Stimulated activated CD4-positive, alpha-beta T cell treated with anti-CD3 and anti-CD28 coated beads, TNF-alpha, amount 100 ng/mL, for 24 hours (primary cell): ENCODE measurements around the gene POLR3GL.
A peak's percentile ranks its signal among the peaks of the same experiment; 100 is the strongest.

Experiments used
- DNase-seq, 3 experiments: peaks; one replicate each; pipeline ENCODE4 v3.0.0-alpha.2; 2020; ENCODE audit warnings: low read depth in 3 of 3

The POLR3GL gene

GRCh38 chr1:145992502-145992936, 28.0 kb downstream of the POLR3GL start:
- DNase-seq = no peak

DNA sequence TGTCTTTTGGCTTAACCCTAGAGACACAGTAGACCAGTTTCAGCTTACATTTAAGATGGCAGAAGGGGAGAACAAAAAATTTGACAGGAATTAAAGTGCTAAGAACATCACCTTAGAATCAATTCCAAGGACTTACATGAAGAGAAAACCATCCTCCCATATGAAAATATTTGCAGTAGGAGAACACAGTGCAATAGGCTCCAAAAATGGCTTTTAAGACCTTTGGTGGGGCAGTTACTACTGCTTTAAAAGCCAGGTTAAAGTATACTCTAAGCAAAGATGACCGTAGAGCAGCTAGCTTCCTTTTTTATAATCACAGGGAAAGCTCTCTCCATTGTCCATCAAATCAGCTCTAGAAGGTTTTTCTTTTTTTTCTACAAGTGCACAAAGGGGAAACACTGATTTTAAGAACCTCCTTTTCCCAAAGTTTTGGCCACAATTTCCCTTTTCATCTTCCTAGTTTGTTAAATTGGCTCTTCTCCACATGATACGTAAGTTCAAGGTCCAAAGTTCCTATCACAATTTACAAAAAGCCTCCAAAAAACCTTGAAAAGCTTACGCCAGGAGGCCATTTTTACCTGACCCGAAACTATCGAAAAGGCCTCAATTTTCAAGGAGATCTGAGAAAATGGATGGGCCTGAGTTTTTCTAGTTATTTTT, 28.6 kb downstream of the POLR3GL start:
- no peak for DNase-seq

GRCh38 chr1:145993618-145994390, 29.3 kb downstream of the POLR3GL start:
- no peak for DNase-seq

GRCh38 chr1:145994391-145995120, 30.1 kb downstream of the POLR3GL start:
- DNase-seq = peak in 2 of 3 experiments; percentile 27 to 45

- no peak for DNase-seq
Measured at GRCh38 chr1:145995148-145995881, 30.8 kb downstream of the POLR3GL start.

DNA sequence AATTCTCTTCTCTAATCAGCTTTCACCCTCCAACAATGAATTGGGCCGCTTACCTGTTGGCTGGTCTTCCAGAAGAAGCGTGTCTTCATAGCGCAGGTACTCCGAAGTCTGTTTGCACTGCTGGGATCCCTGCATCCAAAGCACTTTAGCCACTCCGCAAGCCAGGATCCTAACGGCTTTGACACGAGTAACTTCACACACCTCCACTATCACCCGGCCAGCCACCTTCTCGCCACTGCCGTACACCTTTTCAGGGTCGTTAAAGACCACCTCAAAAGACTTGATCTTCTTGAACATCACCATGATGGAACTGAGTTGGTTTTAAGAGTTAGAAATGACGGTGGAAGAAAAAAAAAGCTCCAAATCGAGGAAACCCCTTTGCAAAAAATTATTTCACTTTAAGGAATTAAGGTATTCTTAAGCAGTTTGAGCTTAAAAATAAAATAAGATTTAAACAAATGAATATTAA, 31.5 kb downstream of the POLR3GL start:
- DNase-seq = no peak

GRCh38 chr1:145996433-145997015, 32.0 kb downstream of the POLR3GL start, which contains the start of gene TXNIP:
Gene TXNIP (minus strand): TSS chr1:145996579. CDS start chr1:145996266, 313 bp downstream.
- DNase-seq = peak; percentile 89 to 92 (median 90)

GRCh38 chr1:145997016-145997717, 32.7 kb downstream of the POLR3GL start:
- peak; percentile 22 to 41 (median 35) for DNase-seq

GRCh38 chr1:145997718-145998023, 33.2 kb downstream of the POLR3GL start:
- DNase-seq = no peak

DNA sequence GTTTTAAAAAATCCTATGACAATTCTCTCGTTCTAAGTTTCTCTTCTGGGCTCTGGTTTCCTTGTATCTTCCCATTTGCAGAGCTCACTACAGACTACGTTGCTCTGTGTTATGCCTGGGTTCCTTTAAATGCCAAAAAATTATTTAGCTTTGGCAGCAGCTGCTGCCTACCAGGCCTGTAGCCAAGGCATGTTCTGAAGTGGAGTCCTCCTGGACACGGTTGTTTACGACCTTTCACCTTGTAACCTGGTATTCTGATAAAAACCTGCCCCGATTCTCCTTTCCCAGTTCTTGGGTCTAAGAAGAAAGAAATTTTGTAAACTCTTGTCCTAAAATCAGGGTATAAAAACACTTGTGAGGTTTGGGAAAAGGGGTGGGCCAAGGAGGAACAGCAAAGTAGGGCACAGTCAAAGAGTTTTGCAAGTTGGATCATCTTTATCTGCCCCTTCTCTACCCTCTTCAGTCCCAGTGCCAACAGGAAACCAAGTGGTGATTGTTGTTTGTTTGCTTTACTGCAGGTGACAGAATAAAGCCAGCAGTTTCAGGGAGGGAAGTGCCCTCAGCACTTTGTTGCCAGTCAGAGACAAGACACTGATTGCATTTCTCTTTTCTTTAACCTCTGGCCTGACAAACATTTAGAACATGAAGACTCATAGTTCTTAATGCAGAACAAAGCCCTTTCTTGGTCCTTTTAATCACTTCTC, 35.0 kb downstream of the POLR3GL start:
- DNase-seq = no peak

DNA sequence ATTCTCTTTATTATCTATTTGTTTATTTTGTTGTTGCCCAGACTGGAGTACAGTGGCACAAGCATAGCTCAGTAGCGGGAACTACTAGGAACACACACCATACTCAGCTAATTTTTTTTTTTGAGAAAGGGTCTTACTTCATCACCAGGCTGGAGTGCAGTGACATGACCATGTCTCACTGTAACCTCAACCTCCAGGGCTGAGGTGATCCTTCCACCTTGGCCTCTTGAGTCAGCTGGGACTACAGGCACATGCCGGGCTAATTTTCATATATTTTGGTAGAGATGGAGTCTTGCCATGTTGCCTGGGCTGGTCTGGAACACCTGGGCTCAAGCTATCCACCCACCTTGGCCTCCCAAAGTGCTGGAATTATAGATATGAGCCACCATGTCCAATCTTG, 37.2 kb downstream of the POLR3GL start:
- no peak for DNase-seq

- no peak for DNase-seq
Measured at GRCh38 chr1:146007489-146008133, 43.1 kb downstream of the POLR3GL start.

DNA sequence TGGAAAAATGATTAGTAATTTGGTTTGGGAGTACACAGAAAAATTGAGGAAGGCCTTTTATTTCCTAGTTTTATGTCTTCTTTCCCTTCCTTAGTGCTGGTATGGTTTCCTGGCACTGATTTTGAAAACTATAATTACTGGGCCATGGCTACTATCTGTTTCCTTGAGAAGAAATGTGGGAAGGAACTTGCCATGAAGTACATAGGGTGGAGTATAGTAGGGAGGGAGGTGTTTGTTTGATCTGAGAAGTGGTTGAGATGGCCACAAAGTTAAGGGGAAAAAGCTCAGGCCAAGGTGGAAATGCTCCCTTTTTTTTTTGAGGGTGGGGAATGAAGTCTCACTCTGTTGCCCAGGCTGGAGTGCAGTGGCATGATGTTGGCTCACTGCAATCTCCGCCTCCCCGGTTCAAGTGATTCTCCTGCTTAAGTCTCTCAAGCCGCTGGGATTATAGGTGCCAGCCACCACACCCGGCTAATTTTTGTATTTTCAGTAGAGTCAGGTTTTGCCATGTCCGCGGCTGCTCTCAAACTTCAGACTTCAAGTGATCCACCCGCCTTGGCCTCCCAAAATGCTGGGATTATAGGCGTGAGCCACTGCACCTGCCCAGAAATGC, 45.7 kb downstream of the POLR3GL start:
- no peak for DNase-seq

- DNase-seq = peak in 1 of 3 experiments; percentile 62
Measured at GRCh38 chr1:146012703-146013558, 48.4 kb downstream of the POLR3GL start.

DNA sequence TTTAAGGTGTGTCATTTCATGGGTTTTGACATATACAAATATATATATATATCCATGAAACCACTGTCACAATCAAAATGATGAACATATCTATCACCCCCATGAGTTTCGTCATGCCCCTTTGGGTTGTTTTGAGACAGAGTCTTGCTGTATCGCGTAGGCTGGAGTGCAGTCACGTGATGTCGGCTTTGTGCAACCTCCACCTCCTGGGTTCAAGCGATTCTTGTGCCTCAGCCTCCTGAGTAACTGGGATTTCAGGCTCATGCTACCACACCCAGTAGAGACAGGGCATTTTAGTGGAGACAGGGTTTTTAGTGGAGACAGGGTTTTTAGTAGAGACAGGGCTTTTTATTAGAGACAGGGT, 49.1 kb downstream of the POLR3GL start:
- DNase-seq = no peak

DNA sequence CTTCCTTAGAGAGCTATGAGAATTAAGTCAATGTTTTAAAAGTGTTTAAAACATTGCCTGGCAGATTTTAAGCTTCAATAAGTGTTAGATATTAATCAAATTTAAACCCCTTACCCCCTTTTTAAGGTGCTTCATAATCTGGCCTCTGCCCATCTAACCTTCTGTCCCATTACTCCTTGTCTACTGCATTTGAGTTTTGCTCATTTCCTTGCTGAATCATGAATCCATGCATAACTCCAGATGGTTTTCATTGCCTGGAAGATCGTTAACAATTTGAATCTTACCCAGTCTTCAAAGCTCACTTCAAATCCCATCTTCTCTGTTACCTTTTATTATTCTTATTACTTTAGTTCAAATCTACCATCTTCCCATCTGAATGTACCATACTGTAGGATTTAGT, 52.4 kb downstream of the POLR3GL start:
- DNase-seq = no peak

DNA sequence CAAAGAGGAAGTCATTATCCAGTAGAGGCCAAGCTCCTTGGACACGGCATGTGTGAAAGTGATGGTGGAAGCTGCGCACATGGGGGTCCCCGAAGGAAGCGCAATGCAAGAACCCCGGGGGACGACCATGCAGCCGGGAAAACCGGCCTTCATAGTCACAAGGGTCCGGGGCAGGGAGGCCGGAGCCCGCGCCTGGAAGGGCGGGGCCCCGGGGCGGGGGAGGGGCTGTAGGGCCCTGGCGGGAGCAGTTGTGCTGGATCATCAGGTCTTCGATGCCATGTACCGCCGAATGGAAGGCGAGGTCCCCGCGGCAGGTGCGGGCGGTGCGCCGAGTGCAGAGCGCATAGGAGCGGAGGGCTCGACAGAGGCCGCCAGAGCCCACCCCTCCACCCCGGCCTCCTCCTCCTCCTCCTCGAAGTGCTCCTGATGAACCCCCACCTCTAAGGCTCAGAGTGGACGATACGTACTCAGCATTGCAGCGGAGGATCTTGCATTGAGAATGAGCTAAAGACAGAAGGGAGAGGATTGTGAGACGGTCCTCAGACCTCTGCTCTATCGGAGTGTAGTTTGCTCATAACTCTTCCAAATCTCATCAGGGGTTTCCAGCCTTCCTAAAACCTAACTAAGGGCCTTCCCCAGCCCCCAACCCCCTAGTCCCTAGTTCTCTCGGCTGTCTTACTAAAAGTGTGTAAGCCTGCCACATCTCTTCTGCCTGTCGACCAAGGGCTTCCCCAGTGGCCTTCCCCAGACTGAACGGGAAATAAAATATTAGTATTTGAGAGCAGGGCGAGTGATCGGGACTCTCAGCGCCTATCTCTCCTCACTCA, 55.0 kb downstream of the POLR3GL start:
- no peak for DNase-seq
